GM21367 (cell line): ENCODE results near the gene PACSIN2.
"Not testable (repeated sequence)": the region's sequence is repeated elsewhere in the genome, so short reads cannot be mapped to it uniquely, and the experiment has no call there.

Experiments
- ATAC-seq: cut with Tn5 transposase; IDR thresholded peaks from one replicate; pipeline ENCODE4 v1.9.1; 2021; ENCODE audit not compliant: unreplicated experiment

Gene PACSIN2

GRCh38 chr22:43011079-43011478 lies 3.9 kb downstream of the PACSIN2 start:
- ATAC-seq = no peak

DNA sequence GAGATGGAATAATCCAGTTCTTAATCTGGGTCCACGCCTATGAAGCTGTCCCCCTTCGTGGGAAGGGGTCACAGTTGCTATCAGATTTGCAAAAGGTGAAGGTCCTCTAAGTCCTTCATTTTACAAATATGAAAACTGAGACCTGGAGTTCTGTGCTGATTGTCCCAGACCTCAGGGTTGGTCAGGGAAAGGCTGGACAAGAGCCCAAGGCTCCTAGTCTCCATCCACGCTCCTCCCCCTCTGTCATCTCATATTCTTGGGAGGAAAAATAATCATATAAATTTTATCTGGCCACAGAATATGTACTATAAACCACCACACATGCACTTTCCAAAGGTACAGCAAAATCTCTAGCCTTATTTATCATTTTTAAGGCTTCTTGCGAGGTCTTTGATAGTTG lies 5.5 kb downstream of the PACSIN2 start:
- no peak for ATAC-seq

DNA sequence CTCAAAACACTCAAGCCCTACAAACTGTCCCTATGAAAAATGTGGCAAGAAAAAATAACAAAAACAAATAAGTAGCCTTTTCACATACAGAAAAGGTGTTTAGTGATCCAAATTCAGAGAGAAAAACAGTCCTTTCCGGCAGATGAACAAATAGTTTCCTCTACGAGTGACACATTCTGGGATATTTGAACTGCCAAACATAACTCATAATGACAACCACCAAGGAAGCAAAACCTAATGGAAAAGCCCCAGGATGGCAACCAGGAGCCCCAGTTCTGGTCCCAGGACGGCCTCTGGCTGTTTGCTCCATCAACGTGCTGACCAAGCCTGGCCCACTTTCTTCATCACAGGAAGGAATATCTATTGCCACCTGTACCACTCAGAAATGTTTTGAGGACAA lies 6.0 kb downstream of the PACSIN2 start:
- no peak for ATAC-seq

DNA sequence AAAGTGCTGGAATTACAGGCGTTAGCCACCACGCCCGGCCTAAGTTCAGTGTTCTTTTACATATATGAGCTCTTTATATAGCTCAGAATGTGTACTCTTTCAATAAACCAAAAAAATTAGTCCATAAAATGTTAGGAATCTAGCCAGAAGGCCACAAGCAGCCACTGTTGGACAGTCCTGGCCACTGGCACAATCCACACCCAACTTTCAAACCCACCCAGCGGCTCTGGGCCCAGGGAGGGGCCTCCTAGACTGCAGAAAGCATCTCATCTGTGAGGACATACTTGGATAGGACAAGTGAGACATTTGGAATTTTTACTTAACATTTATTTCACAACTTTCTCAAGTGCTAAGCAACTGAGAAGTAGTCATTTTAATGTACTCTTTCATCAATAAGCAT lies 6.4 kb downstream of the PACSIN2 start:
- ATAC-seq = no peak

GRCh38 chr22:43007519-43008102 lies 7.3 kb downstream of the PACSIN2 start:
- ATAC-seq = no peak

DNA sequence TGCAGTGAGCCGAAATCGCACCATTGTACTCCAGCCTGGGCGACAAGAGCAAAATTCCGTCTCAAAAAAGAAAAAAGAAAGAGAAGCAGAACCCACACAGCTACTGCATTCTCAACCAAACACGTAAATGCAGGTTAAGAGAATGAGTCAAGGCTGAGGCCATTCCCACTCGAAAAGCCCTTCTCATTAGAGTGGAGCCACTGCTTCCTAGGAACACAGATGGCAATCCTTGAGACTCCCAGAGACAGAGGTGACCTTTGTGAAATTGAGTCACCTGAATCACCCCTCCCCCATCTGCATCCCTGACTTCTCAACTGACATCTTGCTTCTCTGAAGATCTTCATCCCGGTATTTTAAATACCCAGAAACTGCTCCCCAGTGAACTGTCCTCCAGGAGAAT lies 8.2 kb downstream of the PACSIN2 start:
- ATAC-seq = no peak

DNA sequence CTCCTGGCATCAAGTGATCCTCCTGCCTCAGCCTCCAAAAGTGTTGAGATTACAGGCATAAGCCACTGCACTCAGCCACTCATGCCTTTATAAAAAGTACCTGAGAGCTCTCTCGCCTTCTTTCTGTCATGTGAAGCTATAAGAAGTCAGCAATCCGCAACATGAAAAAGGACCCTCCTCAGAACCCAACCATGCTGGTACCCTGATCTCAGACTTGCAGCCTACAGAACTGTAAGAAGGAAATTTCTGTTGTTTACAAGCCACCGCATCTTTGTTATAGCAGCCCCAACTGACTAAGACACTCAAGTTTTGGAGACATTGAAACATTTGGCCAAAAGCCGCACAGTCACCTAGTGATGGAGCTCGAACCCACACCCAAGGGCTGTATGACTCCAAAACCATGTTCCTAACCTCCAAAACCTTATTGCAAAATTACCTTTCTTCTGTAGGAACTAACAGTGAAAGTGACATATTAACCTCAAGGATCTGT lies 8.9 kb downstream of the PACSIN2 start:
- no peak for ATAC-seq

DNA sequence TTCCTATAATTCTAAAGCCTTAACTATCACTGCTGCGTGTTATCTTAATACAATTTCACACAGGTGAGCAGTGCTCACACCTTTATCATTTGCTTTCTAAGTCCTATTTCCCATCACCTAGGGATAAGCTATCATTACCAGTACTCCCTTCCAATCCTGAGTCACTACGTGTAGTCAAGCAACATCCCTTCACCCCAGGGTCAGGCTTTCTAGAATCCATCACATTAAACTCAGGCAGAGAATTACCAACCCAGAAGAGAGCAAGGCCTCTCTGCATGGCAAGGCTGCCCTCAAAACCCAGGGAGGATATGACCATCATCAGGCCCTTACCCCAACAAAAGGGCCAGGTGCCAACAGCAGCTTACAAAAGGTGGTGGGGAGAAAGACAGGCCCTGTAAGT lies 9.8 kb downstream of the PACSIN2 start:
- no peak for ATAC-seq

DNA sequence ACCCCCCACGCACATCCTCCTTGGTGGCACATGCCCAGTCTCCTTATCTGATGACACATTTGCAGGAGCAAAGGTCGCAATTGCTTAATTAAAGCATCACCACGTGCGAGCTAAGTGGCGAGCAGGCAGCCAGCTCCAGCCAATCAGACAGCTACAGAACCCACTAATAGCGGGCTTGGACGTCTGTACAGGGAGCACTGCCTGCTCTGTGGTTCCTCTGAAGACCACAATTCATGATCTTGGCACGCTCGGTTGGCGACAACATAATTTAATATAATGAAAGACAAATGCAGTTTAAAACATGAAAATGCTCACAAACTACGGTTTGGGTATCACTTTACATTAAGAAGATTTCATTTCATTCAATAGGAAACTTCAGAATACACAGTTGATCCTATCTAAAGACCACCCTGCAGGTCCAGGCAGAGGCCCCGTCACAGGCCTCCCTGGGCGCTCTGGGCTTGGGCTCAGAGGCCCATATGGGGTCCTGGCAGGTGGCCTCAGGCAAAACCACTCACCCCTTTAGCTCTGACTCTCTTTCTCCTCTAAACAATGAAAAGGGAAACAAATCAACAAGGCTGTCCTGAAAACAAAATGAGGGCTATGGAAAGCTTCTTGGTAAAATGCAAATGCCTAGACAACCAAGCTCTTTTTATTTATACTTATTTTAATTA lies 10.4 kb downstream of the PACSIN2 start:
- ATAC-seq = no peak

DNA sequence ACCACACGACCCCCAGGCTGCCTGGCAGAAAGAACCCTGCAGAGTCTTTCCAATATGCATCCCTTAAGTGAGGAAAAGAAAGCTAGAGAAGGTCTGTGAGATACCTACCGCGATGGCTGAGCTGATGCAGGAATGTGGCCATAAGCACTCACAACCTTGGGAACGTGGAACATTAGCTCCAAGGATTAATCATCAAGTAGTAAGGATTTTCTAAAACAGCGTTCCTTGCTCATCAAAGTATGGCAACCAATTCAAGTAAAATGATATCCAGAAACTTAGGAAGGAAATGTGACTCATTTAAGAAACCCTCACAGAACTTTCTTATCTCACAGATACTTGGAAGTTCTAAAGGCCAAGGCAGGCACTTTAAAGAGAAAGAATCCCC lies 12.8 kb downstream of the PACSIN2 start:
- no peak for ATAC-seq

GRCh38 chr22:43001271-43002201 lies 13.4 kb downstream of the PACSIN2 start:
- ATAC-seq = no peak

GRCh38 chr22:43000441-43001175 lies 14.3 kb downstream of the PACSIN2 start:
- no peak for ATAC-seq

DNA sequence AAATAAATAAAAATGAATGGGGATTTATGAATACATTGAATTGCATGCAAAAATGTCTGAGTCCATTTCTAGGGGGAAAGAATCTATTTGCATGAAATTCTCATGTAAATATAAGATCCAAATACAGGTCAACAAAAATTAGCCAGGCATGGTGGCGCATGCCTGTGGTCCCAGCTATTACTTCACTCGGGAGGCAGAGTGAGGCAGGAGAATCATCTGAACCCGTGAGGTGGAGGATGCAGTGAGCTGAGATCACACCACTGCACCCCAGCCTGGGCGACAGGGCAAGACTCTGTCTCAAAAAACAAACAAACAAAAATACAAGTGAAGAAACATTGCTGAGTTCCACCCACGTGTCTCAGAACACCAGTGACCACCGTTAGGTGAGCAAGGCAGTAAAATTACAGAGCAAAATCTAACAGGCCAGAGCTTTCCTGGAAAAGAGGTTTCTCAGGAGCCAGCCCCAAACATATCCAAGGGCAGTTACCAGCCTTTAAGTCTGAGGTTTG lies 17.3 kb downstream of the PACSIN2 start:
- no peak for ATAC-seq

DNA sequence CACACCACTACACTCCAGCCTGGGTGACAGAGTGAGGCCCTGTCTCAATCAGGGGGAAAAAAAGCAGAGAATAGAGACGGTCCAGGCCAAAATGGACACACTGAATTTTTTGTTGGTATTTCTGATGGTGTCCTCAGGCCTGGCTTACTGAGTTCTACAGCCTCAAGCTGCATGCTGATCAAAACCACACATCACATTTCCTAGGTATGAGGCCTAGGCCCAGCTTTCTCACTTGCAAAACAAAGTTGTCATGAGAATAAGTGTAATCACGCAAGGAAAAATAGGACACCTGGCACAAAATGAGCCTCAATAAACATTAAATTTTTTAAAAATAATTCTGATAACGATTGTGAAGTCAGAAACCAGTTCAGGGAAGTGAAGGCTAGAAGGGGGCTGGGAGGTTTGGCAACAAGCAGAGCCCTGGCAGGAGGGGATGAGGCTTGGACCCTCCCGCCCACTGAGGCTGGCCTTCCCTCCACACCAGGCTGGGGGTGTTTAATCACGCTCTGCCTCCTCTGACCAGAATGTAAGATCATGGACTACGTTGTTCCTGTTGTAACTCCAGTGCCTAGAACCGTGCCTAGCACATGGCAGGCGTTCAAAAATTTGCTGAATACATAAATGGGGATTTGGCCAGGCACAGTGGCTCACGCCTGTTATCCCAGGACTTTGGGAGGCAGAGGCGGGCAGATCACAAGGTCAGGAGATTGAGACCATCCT lies 18.1 kb downstream of the PACSIN2 start:
- ATAC-seq = no peak

DNA sequence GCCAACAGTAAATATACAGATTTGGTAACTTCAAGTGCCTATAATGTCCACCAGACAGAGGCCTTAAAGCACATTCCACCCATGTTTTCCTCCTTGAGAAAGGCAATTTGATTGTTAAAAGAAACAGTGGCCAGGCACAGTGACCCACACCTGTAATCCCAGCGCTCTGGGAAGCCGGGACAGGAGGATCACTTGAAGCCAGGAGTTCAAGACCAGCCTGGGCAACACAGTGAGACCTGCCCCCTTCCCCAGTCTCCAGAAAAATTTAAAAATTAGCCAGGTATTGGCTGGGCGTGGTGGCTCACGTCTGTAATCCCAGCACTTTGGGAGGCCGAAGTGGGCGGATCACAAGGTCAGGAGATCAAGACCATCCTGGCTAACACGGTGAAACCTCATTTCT lies 19.3 kb downstream of the PACSIN2 start:
- not testable (repeated sequence) for ATAC-seq

DNA sequence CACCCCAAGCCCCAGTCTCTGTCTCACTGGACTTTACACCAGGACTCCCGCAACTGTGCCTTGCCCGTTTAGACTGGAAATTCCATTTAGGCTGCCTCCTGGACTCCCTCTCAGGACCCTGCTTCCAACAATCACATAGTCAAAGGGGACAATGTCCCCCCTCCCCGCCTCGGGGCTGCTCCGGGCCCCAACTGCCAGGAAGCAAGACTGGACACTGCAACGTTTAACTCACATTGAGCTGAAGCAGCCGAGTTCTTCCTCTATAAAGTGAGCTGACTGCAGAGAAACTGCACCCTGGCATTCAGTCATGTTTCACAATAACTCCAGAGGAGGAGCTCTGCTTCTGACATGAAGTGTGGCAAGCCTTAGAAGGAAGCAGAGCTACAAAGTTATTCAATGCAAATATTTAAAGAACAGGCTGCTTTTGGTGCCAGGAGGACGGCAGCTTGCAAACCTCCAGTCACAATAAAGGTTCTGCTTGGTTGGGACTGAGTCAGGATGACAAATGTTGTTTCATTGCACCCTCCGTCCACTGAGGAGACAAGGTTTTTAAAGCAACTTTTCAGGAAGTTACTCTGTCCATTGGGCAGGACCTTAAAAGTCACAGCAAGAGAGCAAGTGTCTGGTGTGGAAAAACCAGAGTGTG lies 19.9 kb downstream of the PACSIN2 start:
- no peak for ATAC-seq

DNA sequence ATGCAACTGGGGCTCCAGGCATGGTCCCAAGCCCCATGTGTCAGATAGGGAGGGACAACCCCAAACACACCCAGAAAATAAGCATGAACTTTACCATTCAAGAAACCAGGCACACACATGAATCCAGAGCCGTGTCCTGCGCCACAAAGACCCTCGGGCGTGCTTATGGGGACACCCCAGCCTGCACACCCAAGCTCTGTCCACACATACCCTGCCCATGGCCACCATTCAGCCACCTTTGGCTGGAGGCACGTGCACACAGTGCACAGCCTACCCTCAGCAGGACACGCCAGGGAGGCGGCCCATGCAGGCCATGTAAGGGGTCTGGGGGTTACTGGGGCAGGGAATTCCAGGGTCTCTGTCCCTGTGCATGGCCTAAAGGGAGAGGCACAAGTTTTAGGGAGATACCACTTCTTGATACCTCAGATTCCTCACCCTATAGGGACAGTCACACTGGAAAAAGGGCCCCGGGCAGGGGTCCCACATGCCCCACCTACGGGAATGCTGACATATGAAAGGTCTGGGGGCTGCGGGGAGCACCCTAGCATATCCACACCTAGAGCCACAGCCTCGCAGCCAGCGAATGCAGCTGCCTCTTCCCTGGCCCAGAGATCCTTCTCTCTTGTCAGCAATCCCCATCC lies 20.6 kb downstream of the PACSIN2 start:
- no peak for ATAC-seq

DNA sequence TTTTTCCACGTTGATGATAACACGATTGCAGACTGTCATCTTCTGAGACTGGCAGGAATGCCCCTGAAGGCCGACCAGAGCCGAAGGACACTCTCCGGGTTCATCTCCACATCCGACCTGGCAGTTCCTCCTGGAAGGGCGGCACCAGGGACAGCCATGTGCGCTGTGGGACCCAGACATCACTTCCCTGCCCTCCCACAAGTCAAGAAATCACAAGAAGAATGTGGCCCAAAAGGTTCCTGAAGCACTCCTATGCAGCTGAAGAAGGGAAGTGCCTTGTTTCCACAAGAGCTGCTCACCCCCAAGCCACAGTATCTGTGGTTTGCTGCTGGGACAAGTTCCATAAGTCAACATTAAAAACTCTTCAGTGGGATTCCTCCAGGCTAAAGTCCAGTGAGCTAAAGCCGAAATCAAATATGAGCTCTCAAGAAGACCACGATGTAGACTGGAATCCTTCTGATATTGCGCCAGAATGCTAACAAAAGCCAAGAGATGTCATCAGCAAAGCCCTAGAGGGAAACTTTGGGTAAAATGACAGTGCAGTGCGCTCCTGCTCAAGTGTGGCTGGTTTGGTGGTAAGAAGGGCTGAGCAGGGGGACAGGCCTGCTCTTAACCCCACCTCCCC lies 21.2 kb downstream of the PACSIN2 start:
- no peak for ATAC-seq
